Liver (tissue), 9 donors: ENCODE measurements around the gene HAUS2. TPM values are rescaled to one million over a fixed set of nuclear protein-coding genes. Genes with fewer than 3 reads are reported as not detected.

Experiments used
- DNase-seq: peaks from one replicate; pipeline ENCODE4 v3.0.0-alpha.2; 2017; ENCODE audit warnings: low spot score
- H3K27ac ChIP-seq, 2 donors: one replicate each; pipeline ENCODE4 v1.7.0; 2013; ENCODE audit warnings: inconsistent platforms in 2 of 2, low read length in 2 of 2, control low read depth in 1 of 2, low read depth in 1 of 2, mild to moderate bottlenecking in 1 of 2
- H3K27me3 ChIP-seq, 4 donors: one replicate each; pipeline versions ENCODE4 v1.6.1 to v1.7.0; 2013; ENCODE audit warnings: low read length in 3 of 4, inconsistent platforms in 1 of 4, mild to moderate bottlenecking in 1 of 4, moderate library complexity in 1 of 4; ENCODE audit not compliant: control insufficient read depth in 4 of 4, insufficient read depth in 4 of 4
- H3K36me3 ChIP-seq, 4 donors: one replicate each; pipeline versions ENCODE4 v1.6.1 to v1.7.0; 2013; ENCODE audit warnings: low read length in 3 of 4, mild to moderate bottlenecking in 3 of 4, low read depth in 1 of 4, moderate library complexity in 1 of 4; ENCODE audit not compliant: control insufficient read depth in 4 of 4, insufficient read depth in 3 of 4
- H3K4me1 ChIP-seq, 4 donors: one replicate each; pipeline versions ENCODE4 v1.6.1 to v1.7.0; 2013; ENCODE audit warnings: low read length in 3 of 4, mild to moderate bottlenecking in 3 of 4, moderate library complexity in 1 of 4; ENCODE audit not compliant: control insufficient read depth in 4 of 4, insufficient read depth in 4 of 4
- H3K4me3 ChIP-seq, 3 donors: one replicate each; pipeline versions ENCODE4 v1.6.1 to v1.7.0; 2013; ENCODE audit warnings: low read length in 3 of 3, control low read depth in 1 of 3, low read depth in 1 of 3, mild to moderate bottlenecking in 1 of 3
- H3K9ac ChIP-seq, 2 donors: one replicate each; pipeline ENCODE4 v1.7.0; 2013; ENCODE audit warnings: low read length in 2 of 2, mild to moderate bottlenecking in 2 of 2, moderate library complexity in 2 of 2, control low read depth in 1 of 2, low read depth in 1 of 2
- H3K9me3 ChIP-seq, 4 donors: one replicate each; pipeline versions ENCODE4 v1.6.1 to v1.7.0; 2013; ENCODE audit warnings: low read length in 3 of 4; ENCODE audit not compliant: control insufficient read depth in 4 of 4
- ATF3 ChIP-seq: IDR thresholded peaks from 2 replicates; pipeline ENCODE4 v1.6.1; 2016; ENCODE audit warnings: antibody characterized with exemption
- EGR1 ChIP-seq, 2 donors: IDR thresholded peaks; 2 replicates each; pipeline ENCODE4 v1.6.1; 2016 to 2018; ENCODE audit warnings: antibody characterized with exemption in 2 of 2, low read depth in 2 of 2
- FOXA1 ChIP-seq: IDR thresholded peaks from 2 replicates; pipeline ENCODE4 v1.6.1; 2016; ENCODE audit warnings: antibody characterized with exemption
- GABPA ChIP-seq, 2 donors: IDR thresholded peaks in 1 of 2; conservative IDR thresholded peaks in 1 of 2; 2 replicates each; pipeline ENCODE4 v1.6.1; 2016; ENCODE audit warnings: antibody characterized with exemption in 2 of 2, mild to moderate bottlenecking in 1 of 2, moderate library complexity in 1 of 2
- HNF4G ChIP-seq: IDR thresholded peaks from 2 replicates; pipeline ENCODE4 v1.6.1; 2016; ENCODE audit warnings: antibody characterized with exemption
- NR2F2 ChIP-seq: IDR thresholded peaks from 2 replicates; pipeline ENCODE4 v1.6.1; 2016; ENCODE audit warnings: antibody characterized with exemption
- REST ChIP-seq: IDR thresholded peaks from 2 replicates; pipeline ENCODE4 v1.6.1; 2016; ENCODE audit warnings: antibody characterized with exemption, mild to moderate bottlenecking
- RXRA ChIP-seq, 2 donors: IDR thresholded peaks; 2 replicates each; pipeline ENCODE4 v1.6.1; 2017 to 2018; ENCODE audit warnings: antibody characterized with exemption in 2 of 2, mild to moderate bottlenecking in 1 of 2
- SP1 ChIP-seq: IDR thresholded peaks from 2 replicates; pipeline ENCODE4 v1.6.1; 2018; ENCODE audit warnings: antibody characterized with exemption, mild to moderate bottlenecking
- YY1 ChIP-seq: IDR thresholded peaks from 2 replicates; pipeline ENCODE4 v1.6.1; 2016; ENCODE audit warnings: antibody characterized with exemption, mild to moderate bottlenecking
- ZBTB33 ChIP-seq: IDR thresholded peaks from 2 replicates; pipeline ENCODE4 v1.6.1; 2016; ENCODE audit warnings: antibody characterized with exemption
- WGBS: extraction: QIAGEN DNeasy Blood & Tissue Kit; methylation state at CpG from one replicate; pipeline ENCODE4 v1.1.7; 2013; 5-methylcytosine and 5-hydroxymethylcytosine counted together
- polyA plus RNA-seq, 2 donors: library from polyadenylated mRNA; stranded (reverse) in 1 of 2; unstranded in 1 of 2; fragments of 200-250 nt in 1 of 2; fragments of >200 nt in 1 of 2; fragmentation: Nextera tagmentation in 1 of 2; extraction: Ambion mirVana in 1 of 2; gene quantifications; one replicate each; pipeline versions ENCODE4 v1.2.1 to v1.2.3, GENCODE V29; 2013 to 2015
- total RNA-seq, 2 donors: library from RNA; depleted of rRNA; stranded (reverse); fragments of >200 nt; gene quantifications; one replicate each; pipeline ENCODE4 v1.2.3, GENCODE V29; 2014
- donor health status: healthy.
- donor health status: healthy.
- donor health status: healthy.
- donor health status: healthy.
- donor health status: healthy.

The HAUS2 gene
- total and polyA plus RNA-seq, 4 donors: 4.1 to 23.2 (median 6.6) TPM

GRCh38 chr15:42592716-42593115, 44.1 kb downstream of the HAUS2 start:
- H3K36me3 ChIP-seq: no peaks in the 10 kb centered on the region
- 89% methylated on average over 3 of the region's 3 CpGs for WGBS
- TF ChIP-seq REST (no peak), NR2F2 (no peak), HNF4G (no peak), GABPA (IDR thresholded peaks at IDR 0.05 in 1 of 2, conservative IDR thresholded peaks at IDR 0.05 in 1 of 2) (no peak), FOXA1 (no peak), YY1 (no peak), RXRA (IDR thresholded peaks at IDR 0.05) (no peak), SP1 (no peak), ZBTB33 (no peak), EGR1 (IDR thresholded peaks at IDR 0.05; ENCODE audit: low read depth in 2 of 2) (no peak), ATF3 (no peak)
- H3K27ac ChIP-seq: no peak overlapping the region
- H3K4me3 ChIP-seq: no peak overlapping the region
- DNase-seq: no peak
- H3K9me3 ChIP-seq: no peaks in the 10 kb centered on the region
- H3K27me3 ChIP-seq: no peaks in the 10 kb centered on the region
- H3K9ac ChIP-seq: no peak overlapping the region
- H3K4me1 ChIP-seq: peaks cover 0 to 12% (median 7%) of the 10 kb centered on the region in 4 donors

GRCh38 chr15:42593143-42593542, 44.5 kb downstream of the HAUS2 start:
- Histone ChIP-seq H3K9ac (no peak overlapping the region), H3K9me3 (no peaks in the 10 kb centered on the region), H3K4me1 (peaks cover 0 to 12% (median 7%) of the 10 kb centered on the region in 4 donors), H3K36me3 (no peaks in the 10 kb centered on the region), H3K27me3 (no peaks in the 10 kb centered on the region), H3K27ac (no peak overlapping the region), H3K4me3 (no peak overlapping the region)
- 95% methylated on average over 4 of the region's 4 CpGs for WGBS
- DNase-seq: no peak
- TF ChIP-seq NR2F2 (no peak), SP1 (no peak), YY1 (no peak), ATF3 (no peak), HNF4G (no peak), EGR1 (IDR thresholded peaks at IDR 0.05; ENCODE audit: low read depth in 2 of 2) (no peak), REST (no peak)
